HG02588 (cell line): Measurements from ENCODE around the gene TANGO2.
A peak's percentile ranks its signal among the peaks of the same experiment; 100 is the strongest.
"Not testable (repeated sequence)": the region's sequence is repeated elsewhere in the genome, so short reads cannot be mapped to it uniquely, and the experiment has no call there.

ENCODE experiments used
- ATAC-seq: cut with Tn5 transposase; IDR thresholded peaks from one replicate; pipeline ENCODE4 v1.9.1; 2021; ENCODE audit warnings: mild to moderate bottlenecking, moderate library complexity; ENCODE audit not compliant: unreplicated experiment

Gene TANGO2

DNA sequence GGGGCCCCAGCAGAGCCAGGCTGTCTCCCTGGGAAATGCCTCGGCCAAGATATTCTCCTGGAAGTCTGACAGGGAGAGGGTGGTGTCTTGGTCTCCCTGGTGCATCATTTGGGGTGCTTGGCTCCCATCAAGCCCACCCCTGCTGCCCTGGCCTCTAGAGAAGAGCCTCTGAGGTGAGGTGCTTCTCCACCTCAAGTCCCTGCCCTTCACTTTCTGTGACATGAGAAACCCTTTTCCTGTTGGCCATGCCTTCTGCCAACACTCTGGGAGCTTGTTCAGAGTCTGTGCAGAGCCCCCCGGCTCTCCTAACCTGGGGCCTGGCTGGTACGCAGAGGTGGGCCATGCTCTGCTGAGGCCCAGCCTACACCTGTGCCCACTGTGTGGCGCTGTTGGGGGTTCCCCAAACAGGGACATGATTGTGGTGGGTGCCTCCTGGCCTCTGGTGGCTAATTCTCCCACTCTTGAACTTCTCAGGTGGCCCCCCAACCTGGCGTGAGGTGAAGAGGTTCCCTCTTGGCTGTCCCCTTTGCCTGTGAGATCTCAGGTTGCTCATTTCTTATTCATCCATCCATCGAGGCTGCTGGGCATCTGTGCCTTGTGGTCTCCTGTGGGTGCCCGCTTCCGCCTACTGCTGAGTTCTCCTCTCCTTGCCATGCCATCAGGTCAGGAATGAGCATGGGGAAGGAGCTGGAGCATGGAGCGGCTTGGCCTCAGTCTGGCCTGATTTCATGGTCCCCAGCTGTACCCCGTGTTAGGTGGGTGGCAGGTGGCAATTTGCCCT lies 40.0 kb downstream of the TANGO2 start:
- no peak for ATAC-seq

DNA sequence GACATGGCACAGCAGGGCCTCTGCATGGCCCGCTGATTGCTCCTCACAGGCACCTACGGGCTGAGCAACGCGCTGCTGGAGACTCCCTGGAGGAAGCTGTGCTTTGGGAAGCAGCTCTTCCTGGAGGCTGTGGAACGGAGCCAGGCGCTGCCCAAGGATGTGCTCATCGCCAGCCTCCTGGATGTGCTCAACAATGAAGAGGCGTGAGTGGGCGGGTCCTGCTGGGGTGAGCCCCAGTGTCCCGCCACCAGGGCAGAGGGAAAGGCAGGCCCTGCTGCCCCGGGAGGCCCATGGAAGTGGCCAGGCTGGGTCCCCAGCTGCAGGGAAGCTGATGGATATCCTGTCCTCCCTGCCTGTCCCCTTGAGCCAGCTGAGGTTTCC lies 40.6 kb downstream of the TANGO2 start:
- no peak for ATAC-seq

DNA sequence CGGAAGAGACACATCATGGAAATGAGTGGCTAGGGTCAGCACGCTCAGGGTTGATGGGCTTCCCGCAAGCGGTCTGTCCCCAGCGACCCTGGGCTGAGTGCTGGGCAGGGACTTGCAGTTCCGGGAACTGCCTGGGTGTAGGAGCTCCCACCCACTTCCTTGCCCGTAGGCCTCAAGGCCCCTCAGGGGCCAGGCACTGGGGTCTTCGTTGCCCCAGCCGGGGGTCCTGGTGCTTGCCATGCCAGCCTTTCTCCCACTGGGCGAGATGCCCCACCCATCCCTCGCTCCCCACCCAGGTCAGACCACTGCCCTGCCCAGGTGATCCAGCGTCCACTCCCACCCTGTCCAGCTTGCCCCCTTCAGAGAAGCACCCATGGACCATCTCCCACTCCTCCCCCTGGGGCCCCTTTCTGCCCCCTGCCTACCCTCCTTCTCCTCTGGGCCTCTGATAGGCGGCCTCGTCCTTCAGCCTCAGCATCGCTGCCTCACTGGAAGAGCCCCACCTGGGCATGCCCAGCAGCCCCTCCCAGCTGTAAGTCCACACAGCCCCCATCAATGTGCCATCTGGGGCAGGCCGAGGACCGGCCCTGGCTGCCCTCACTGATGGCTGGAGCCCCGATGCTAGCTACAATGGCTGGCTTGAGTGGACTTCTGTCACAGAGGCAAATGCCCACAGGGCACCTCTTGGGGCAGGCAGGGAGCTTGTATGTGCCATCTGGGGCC lies 41.3 kb downstream of the TANGO2 start:
- ATAC-seq = no peak

DNA sequence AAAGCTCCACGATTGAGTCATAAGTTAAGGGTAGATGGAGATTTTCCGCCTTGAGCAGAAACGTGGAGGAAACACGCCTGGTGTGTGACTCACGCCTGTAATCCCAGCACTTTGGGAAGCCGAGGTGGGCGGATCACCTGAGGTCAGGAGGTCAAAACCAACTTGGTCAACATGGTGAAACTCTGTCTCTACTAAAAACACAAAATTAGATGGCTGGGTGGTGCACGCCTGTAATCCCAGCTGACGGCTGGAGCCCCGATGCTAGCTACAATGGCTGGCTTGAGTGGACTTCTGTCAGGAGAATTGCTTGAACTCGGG lies 41.8 kb downstream of the TANGO2 start:
- ATAC-seq = no peak

DNA sequence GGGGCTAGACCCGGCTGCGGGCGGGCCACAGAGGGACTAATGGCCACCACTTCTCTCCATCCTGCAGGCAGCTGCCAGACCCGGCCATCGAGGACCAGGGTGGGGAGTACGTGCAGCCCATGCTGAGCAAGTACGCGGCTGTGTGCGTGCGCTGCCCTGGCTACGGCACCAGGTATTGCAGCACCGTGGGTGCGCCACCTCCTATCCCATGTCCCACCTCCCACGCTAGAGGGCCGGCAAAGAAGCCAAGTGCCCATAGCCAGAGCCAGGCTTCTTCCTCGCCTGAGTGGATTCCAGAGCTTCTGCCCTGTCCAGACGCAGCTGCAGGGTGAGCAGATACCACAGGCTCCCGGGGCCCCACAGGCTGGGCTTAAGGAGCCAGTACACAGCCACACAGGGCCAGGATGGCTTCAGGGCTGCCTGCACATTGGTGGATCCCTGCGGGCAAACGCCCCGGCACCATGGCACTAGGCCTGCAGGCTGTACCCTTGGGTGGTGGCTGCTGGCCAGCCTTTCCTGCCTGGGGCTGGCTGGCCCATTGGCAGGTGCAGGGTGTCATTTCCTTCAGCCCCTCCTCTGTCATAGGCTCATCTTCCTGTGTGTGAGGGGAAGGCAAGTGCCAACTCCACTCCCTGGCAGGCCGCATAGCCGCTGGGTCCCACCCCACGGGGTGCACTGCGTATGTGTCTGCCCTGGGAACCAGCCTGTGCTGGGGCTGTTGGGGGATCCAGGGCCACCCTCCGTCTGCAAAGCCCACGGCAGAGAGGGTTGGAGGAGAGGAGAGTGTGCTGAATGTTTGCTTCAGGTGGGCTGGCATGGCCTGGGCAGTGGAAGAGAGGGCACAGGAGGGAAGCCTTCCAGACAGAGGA lies 42.6 kb downstream of the TANGO2 start:
- ATAC-seq = no peak

DNA sequence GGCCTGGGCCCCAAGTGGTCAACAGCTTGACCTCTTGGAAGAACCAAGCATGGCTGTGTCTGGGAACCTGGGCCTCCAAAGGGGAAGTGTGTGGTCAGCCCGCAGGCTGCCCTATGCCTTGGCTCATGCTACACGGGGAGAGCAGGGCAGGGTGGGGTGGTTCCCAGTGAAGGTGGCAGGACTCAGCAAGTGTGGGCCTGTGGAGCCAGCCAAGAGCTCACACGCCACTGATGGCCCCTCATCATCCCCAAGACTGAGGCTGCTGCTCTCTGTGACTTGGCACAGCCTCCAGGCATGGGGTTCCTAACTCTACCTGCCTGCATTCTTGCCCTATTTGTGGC lies 43.2 kb downstream of the TANGO2 start:
- ATAC-seq = no peak

DNA sequence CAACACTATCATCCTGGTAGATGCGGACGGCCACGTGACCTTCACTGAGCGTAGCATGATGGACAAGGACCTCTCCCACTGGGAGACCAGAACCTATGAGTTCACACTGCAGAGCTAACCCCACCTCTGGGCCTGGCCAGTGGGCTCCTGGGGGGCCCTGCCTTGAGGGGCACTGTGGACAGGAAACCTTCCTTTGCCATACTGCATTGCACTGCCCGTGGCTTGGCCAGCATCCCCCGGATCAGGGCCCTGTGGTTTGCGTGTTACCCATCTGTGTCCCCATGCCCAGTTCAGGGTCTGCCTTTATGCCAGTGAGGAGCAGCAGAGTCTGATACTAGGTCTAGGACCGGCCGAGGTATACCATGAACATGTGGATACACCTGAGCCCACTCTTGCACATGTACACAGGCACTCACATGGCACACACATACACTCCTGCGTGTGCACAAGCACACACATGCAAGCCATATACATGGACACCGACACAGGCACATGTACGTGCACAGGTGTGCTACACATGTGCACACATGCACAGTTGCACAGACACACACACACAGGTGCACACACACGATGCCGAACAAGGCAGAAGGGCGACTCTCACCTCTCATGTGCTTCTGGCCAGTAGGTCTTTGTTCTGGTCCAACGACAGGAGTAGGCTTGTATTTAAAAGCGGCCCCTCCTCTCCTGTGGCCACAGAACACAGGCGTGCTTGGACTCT lies 43.8 kb downstream of the TANGO2 start:
- ATAC-seq = no peak

DNA sequence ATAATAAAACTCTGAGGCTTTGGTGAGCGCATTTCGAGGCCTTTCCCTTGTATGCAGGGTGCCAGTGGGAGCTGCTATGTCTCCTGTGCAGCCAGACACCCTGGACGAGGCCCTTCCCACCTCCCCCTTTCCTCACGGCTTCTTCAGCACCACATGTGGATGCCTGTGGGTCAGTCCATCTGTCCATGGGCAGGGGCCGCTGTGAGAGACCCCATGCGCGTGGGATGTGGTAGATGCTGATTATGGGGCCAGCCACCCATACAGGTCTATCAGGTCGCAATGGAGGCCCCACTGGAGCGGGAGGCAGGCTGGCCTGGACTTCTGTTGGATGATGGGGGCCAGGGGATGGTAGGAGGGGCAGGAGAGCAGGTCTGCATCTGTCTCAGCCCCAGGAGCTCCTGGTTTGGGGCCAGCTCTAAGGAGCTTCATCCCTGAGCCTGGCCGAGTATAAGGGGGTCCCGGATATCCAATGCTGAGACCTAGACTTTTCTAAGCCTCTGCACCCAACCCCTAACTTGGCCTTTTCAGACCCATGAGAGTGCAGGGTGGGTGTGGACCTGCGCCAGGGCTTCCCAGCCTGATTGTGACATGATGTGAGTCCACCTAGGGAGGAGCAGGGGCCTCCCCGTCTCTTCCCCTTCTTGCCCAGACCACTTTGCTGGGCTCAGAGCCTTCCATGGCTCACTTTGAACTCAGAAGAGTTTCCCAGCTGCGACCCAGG lies 45.1 kb downstream of the TANGO2 start:
- ATAC-seq = no peak

DNA sequence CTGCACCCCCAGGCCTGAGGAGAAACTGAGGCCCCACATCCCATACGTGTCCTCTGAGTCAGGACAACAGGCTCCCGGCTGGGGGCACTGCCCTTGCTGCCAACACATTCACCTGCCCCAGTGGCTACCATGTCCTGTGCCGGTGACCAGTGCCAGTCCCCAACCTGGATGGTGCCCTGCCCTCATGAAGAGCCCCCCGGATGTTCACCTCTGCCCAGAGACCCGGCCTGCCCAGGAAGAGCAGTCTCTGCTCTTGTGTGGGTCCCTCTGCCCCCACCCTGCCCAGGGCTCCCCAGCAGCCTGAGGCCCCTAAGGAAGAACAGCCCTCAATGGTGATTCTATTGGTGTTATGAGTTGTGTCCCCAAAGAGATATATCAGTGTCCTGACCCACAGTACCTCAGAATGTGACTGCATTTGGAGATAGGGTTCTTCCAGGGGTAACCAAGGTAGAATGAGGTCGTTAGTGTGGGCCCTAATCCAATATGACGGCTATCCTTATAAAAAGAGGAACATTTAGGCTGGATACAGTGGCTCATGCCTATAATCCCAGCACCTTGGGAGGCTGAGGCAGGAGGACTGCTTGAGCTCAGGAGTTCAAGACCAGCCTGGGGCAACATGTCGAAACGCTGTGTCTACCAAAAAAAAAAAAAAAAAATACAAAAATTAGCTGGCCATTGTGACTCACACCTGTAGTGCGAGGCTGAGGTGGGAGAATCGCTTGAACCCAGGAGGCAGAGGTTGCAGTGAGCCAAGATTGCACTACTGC lies 45.9 kb downstream of the TANGO2 start:
- no peak for ATAC-seq

DNA sequence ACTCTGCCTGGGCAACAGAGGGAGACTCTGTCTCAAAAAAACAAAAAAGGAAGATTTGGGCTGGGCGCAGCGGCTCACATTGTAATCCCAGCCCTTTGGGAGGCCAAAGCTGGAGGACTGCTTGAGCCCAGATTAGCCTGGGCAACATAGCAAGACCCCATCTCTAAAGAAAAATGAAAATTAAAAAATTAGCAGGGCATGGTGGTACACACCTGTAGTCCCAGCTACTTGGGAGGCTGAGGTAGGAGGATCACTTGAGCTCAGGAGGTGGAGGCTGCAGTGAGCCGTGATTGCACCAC lies 46.4 kb downstream of the TANGO2 start:
- ATAC-seq = not testable (repeated sequence)

DNA sequence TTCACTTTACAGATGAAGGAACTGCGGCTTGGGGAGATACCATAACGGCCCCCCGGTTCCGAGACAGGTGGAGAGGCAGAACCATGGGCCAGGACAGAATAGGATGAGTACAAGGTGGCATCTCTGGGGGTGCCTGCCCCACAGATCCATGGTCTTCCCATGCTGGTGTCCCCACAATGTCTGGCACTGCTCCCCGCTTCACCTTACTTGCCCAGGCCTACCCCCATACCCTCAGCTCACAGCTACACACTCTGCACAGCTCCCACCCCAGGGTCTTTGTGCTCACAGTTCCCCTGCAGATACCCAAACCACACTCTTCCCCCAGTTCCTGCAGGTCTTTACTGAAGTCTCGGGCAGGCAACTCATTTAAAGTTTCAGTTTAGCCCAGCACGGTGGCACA lies 47.7 kb downstream of the TANGO2 start:
- ATAC-seq = no peak

DNA sequence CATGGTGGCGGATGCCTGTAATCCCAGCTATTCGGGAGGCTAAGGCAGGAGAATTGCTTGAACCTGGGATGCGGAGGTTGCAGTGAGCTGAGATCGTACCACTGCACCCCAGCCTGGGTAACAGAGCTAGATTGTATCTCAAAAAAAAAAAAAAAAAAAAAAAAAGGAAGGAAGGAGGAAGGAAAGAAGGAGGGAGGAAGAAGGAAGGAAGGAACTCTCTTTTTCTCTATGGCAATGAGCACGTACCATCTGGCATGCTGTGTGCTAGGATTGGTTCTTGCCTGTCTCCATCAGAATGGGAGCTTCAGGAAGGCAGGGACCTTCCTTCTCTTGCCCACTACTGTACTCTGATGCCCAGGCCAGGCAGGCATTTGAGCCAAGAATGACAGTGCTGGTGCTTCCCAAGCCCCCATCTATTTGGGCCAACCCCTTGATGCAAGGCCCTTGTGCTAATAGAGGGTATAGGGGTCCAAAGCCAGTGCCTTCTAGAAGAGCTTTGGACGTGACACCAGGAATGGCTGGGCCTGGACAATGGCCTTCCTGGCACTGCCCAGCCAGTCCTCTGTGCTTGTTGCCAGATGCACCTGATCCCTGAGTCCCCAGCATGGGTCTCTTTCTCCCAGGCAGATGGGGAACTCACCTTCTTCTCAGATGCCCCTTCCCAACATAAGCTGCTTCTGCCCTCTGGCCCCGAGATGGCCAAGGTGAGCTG lies 48.6 kb downstream of the TANGO2 start:
- no peak for ATAC-seq

DNA sequence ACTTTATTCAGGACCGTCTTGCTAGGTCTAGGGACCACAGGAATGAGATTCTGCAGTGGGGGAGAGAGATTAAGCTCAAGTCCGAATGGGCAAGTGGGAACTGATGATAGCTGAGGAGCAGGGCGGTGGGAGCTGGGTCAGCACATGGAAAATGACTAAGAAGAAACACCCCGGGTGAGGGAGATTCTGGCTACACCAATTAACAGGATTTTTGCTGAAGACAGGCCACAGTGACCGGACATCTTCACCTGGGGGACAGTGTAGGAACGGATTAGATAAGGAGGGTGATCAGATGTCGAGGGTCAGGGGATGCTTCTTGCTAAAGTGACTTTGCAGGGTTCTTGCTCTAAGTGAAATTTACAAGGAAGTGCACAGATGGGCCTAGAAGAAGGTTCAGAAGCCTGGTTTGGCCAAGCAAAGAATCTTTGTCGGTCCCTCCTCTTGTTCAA lies 50.6 kb downstream of the TANGO2 start:
- no peak for ATAC-seq

DNA sequence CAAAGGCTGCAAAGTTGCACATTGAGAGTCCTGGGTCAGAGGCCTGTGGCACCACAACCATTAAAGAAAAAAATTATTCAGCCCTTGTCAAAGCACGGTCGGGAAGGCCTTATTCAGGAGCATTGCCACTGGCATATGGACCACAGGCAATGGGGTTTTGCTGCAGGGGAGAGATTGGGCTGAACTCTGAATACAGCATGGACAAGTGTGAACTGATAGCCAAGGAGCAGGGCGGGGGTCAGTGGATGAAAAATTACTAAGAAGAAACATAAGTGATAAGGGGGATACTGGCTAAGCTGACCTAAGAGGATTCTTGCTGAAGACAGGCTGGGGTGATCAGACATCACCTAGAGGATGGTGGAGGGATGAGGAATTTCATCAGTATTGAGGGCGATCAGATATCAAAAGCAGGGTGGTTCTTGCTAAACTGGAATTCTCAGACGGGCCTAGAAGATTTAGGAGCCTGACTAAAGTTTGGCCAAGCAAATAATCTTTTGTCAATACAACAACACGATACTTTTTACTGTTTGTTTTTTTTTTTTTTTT lies 55.8 kb downstream of the TANGO2 start:
- ATAC-seq = no peak

DNA sequence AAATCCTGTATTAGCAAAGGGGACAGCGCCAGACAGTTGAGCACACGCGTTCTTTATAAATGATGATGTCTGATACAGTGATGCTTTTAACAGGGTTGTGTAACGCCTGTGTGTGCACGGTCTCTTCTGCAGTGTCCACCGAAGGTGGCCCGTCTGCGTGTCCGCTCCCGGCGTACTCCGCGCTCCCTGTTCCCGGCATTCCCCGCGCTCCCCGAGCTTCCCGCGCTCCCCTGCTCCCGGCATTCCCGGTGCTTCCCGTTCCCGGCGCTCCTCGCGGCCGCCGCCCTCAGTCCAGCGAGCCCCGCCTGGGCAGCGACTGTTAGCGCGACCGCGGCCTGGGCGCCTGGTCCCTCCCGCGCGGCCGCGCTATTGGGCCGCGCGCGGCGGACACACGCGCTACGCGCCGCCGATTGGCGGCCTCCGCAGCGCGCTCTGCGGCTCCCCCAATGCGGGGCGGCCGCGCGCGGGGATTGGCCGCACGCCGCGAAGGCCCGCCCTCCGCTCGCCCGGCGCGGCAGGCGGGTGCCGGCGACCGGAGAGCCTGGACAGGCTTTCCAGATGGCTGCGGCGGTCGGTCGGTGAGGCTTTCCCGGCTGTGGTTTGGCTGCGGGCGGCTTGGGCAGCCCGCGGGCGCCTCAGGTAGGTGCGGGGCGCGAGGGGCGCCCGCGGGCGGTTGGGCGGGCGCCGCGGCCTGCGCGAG lies 59.0 kb downstream of the TANGO2 start, which contains the start of gene DGCR8:
TSS of gene DGCR8 (plus strand) at position 497 of the 700 bp plus-strand sequence. CDS start 5,723 bp downstream, outside the sequence.
- ATAC-seq = peak; percentile 82

DNA sequence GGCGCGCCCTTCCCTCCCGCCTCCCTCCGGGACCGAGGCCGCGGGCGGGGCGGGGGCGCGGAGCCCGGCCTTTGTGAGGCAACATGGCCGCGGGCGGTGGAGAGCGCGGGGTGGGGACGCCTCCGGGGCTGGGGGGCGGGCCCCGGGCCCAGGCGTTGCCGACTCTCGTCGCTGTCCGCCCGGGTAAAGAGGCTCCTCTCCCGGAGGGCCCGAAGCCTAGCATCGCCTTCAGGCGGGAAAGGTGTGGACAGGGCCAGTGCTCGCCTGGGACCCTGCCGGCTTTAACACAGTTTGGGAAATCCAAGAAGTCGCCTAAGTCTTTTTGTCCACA lies 59.5 kb downstream of the TANGO2 start:
- peak; percentile 57 for ATAC-seq

DNA sequence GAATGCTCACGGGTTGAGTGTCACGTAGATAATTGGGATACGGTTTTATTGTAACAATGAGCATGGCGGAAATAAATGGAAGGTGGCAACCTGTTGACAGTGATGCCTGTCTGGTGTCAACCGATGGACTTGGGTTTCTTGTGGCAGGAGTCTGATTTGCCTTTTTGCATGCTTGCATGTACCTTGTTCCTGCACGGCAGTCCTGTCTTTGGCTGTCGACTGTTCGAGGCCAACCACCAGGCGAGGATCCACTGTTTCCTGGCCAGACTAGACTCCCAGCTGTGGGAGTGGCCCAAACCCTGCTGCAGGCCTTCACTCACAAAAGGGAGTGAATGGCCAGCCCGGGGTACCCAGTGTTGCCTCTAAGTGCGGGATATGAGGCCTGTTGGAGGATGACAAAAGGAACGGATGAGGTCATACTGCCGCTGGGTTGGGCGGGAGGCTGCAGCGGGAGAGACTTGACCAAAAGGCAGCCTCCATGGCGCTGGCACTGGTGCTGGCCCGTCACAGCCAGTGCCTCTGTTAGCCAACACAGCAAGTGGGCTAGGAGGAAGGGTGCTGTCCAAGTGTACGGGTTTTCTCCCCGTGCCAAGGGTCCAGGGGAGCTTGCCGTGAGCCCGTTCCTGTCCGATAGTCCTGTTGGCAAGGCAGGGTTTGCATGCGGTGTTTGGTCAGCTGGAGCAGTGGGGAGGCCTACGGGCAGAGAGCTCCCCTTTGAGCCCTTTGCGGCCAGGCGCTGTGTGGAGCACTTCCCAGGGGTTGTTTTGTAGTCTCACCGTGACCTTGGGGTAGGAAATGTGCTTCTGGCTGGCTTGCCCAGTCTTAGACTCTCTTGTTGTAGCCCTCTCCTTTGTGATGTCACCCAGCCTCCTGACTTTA lies 60.1 kb downstream of the TANGO2 start:
- ATAC-seq = no peak
